Nephron (organoid): ENCODE results near the gene HMX1.

Source experiments
- H3K27ac Mint-ChIP-seq, 3 experiments: 2 replicates each; pipeline ENCODE4 v1.8.0; 2020; ENCODE audit warnings: mixed read lengths in 3 of 3, mild to moderate bottlenecking in 2 of 3, moderate library complexity in 1 of 3
- H3K27me3 Mint-ChIP-seq: 2 replicates; pipeline ENCODE4 v1.8.0; 2021; ENCODE audit warnings: low read depth, mild to moderate bottlenecking, moderate library complexity, mixed read lengths
- H3K36me3 Mint-ChIP-seq: 2 replicates; pipeline ENCODE4 v1.8.0; 2020; ENCODE audit warnings: low read depth, mixed read lengths
- H3K4me1 Mint-ChIP-seq: 2 replicates; pipeline ENCODE4 v1.8.0; 2020; ENCODE audit warnings: mixed read lengths
- H3K4me3 Mint-ChIP-seq, 3 experiments: 2 replicates each; pipeline ENCODE4 v1.8.0; 2020; ENCODE audit warnings: mild to moderate bottlenecking in 3 of 3, mixed read lengths in 3 of 3, moderate library complexity in 2 of 3
- H3K9me3 Mint-ChIP-seq: 2 replicates; pipeline ENCODE4 v1.8.0; 2020; ENCODE audit warnings: mixed read lengths
- CTCF ChIP-seq, 3 experiments: fragments of 200-600 bp; sonication (generic); IDR thresholded peaks; one replicate each; pipeline ENCODE4 v1.5.0; 2021; ENCODE audit warnings: antibody characterized with exemption in 3 of 3; ENCODE audit not compliant: unreplicated experiment in 3 of 3

Gene HMX1

GRCh38 chr4:8841678-8842268 lies 29.9 kb downstream of the HMX1 start:
- TF ChIP-seq CTCF (IDR thresholded peaks at IDR 0.05; ENCODE audit: unreplicated experiment in 3 of 3), result no peak
- no peaks in the 10 kb centered on the region for H3K4me1 Mint-ChIP-seq
- no peaks in the 10 kb centered on the region for H3K36me3 Mint-ChIP-seq
- H3K9me3 Mint-ChIP-seq, result peaks cover 9% of the 10 kb centered on the region
- no peak overlapping the region for H3K27ac Mint-ChIP-seq
- H3K27me3 Mint-ChIP-seq, result peaks cover 54% of the 10 kb centered on the region
- no peak overlapping the region for H3K4me3 Mint-ChIP-seq

- TF ChIP-seq CTCF (IDR thresholded peaks at IDR 0.05; ENCODE audit: unreplicated experiment in 3 of 3), result no peak
- peaks cover 9% of the 10 kb centered on the region for H3K9me3 Mint-ChIP-seq
- no peak overlapping the region for H3K27ac Mint-ChIP-seq
- no peaks in the 10 kb centered on the region for H3K36me3 Mint-ChIP-seq
- H3K4me1 Mint-ChIP-seq, result no peaks in the 10 kb centered on the region
- no peak overlapping the region for H3K4me3 Mint-ChIP-seq
- H3K27me3 Mint-ChIP-seq, result peaks cover 56% of the 10 kb centered on the region
These were observed 30.7 kb downstream of the HMX1 start for GRCh38 chr4:8840816-8841455.

GRCh38 chr4:8840006-8840793 lies 31.4 kb downstream of the HMX1 start:
- Mint-ChIP-seq H3K27ac (no peak overlapping the region), H3K36me3 (no peaks in the 10 kb centered on the region), H3K4me3 (no peak overlapping the region), H3K27me3 (peaks cover 49% of the 10 kb centered on the region), H3K9me3 (peaks cover 9% of the 10 kb centered on the region), H3K4me1 (no peaks in the 10 kb centered on the region)
- no peak for TF ChIP-seq CTCF (IDR thresholded peaks at IDR 0.05; ENCODE audit: unreplicated experiment in 3 of 3)

GRCh38 chr4:8838961-8839431 lies 32.6 kb downstream of the HMX1 start:
- Mint-ChIP-seq H3K4me1 (no peaks in the 10 kb centered on the region), H3K27ac (no peak overlapping the region), H3K4me3 (no peak overlapping the region), H3K27me3 (peaks cover 39% of the 10 kb centered on the region), H3K36me3 (no peaks in the 10 kb centered on the region), H3K9me3 (peaks cover 9% of the 10 kb centered on the region)
- TF ChIP-seq CTCF (IDR thresholded peaks at IDR 0.05; ENCODE audit: unreplicated experiment in 3 of 3), result no peak

- Mint-ChIP-seq H3K36me3 (no peaks in the 10 kb centered on the region), H3K4me3 (no peak overlapping the region), H3K27ac (no peak overlapping the region), H3K9me3 (peaks cover 5% of the 10 kb centered on the region), H3K27me3 (peaks cover 34% of the 10 kb centered on the region), H3K4me1 (no peaks in the 10 kb centered on the region)
- TF ChIP-seq CTCF (IDR thresholded peaks at IDR 0.05; ENCODE audit: unreplicated experiment in 3 of 3), result no peak
These were observed 33.2 kb downstream of the HMX1 start for GRCh38 chr4:8838296-8838960.
